GM23338 (cell line): ENCODE results near the gene FAM131A. TPM values are rescaled to one million over a fixed set of nuclear protein-coding genes. Genes with fewer than 3 reads are reported as not detected.

Experiments
- ATAC-seq: fragments of 200-7000 bp; cut with Tn5 transposase; 3 replicates; pipeline ENCODE4 v1.9.1; 2020
- DNase-seq: peaks from one replicate; pipeline ENCODE4 v3.0.0-alpha.2; 2015; ENCODE audit warnings: low spot score
- H2AFZ ChIP-seq: fragments of 200-600 bp; sonication (generic); 2 replicates; pipeline ENCODE4 v1.8.0; 2016; ENCODE audit warnings: antibody characterized with exemption, mild to moderate bottlenecking, moderate library complexity
- H3F3A ChIP-seq: fragments of 200-600 bp; sonication (generic); replicated peaks from 2 replicates; pipeline ENCODE4 v1.8.0; 2017; ENCODE audit warnings: antibody characterized with exemption, mixed run types, low read depth
- H3K27ac ChIP-seq: fragments of 200-600 bp; sonication (generic); 2 replicates; pipeline ENCODE4 v1.6.1; 2016; ENCODE audit warnings: low read depth
- H3K27me3 ChIP-seq: fragments of 200-600 bp; sonication (generic); 2 replicates; pipeline ENCODE4 v1.8.0; 2016; ENCODE audit warnings: mild to moderate bottlenecking, mixed run types, moderate library complexity; ENCODE audit not compliant: insufficient read depth
- H3K36me3 ChIP-seq: fragments of 200-600 bp; sonication (generic); 2 replicates; pipeline ENCODE4 v1.8.0; 2016; ENCODE audit warnings: mild to moderate bottlenecking; ENCODE audit not compliant: insufficient read depth
- H3K4me1 ChIP-seq: fragments of 200-600 bp; sonication (generic); 2 replicates; pipeline ENCODE4 v1.8.0; 2016; ENCODE audit warnings: mild to moderate bottlenecking, moderate library complexity; ENCODE audit not compliant: insufficient read depth
- H3K4me2 ChIP-seq: fragments of 200-600 bp; sonication (generic); 2 replicates; pipeline ENCODE4 v1.7.1; 2017; ENCODE audit warnings: mixed run types
- H3K4me3 ChIP-seq: fragments of 200-600 bp; sonication (generic); 2 replicates; pipeline ENCODE4 v1.6.1; 2016; ENCODE audit warnings: mixed run types
- H3K79me2 ChIP-seq: fragments of 200-600 bp; sonication (generic); replicated peaks from 2 replicates; pipeline ENCODE4 v1.8.0; 2017; ENCODE audit warnings: mild to moderate bottlenecking; ENCODE audit not compliant: insufficient read depth
- H3K9me2 ChIP-seq: fragments of 200-600 bp; sonication (generic); 2 replicates; pipeline ENCODE4 v1.8.0; 2017; ENCODE audit not compliant: insufficient read depth
- H4K20me1 ChIP-seq: fragments of 200-600 bp; sonication (generic); replicated peaks from 2 replicates; pipeline ENCODE4 v1.8.0; 2017; ENCODE audit warnings: mild to moderate bottlenecking; ENCODE audit not compliant: insufficient read depth
- H3K27ac Mint-ChIP-seq: 2 replicates; pipeline ENCODE4 v1.8.0; 2020; ENCODE audit warnings: inconsistent platforms, mild to moderate bottlenecking, moderate library complexity, mixed read lengths
- H3K27me3 Mint-ChIP-seq: 3 replicates; pipeline ENCODE4 v1.8.0; 2022; ENCODE audit warnings: low read depth, mild to moderate bottlenecking, moderate library complexity, mixed read lengths, inconsistent platforms; ENCODE audit not compliant: insufficient read depth, poor library complexity
- H3K36me3 Mint-ChIP-seq: 3 replicates; pipeline ENCODE4 v1.8.0; 2021; ENCODE audit warnings: low read depth, mild to moderate bottlenecking, inconsistent platforms, moderate library complexity, mixed read lengths
- H3K4me1 Mint-ChIP-seq: 3 replicates; pipeline ENCODE4 v1.8.0; 2020; ENCODE audit warnings: mild to moderate bottlenecking, inconsistent platforms, mixed read lengths
- H3K4me3 Mint-ChIP-seq: 3 replicates; pipeline ENCODE4 v1.8.0; 2021; ENCODE audit warnings: moderate library complexity, mild to moderate bottlenecking, inconsistent platforms, mixed read lengths
- H3K9me3 Mint-ChIP-seq: 3 replicates; pipeline ENCODE4 v1.8.0; 2020; ENCODE audit warnings: moderate library complexity, mild to moderate bottlenecking, inconsistent platforms, mixed read lengths
- CREB1 ChIP-seq: fragments of 250-450 bp; sonication (Bioruptor Pico); IDR thresholded peaks from 2 replicates; pipeline ENCODE4 v1.5.0; 2020; ENCODE audit warnings: low read depth, mild to moderate bottlenecking, moderate library complexity
- ETS1 ChIP-seq: IDR thresholded peaks from 2 replicates; pipeline ENCODE4 v1.6.1; 2016; ENCODE audit warnings: antibody characterized with exemption
- EZH2 ChIP-seq: fragments of 200-600 bp; sonication (generic); IDR thresholded peaks from one replicate; pipeline ENCODE4 v1.8.0; 2017; ENCODE audit warnings: antibody characterized with exemption, mild to moderate bottlenecking, low read depth; ENCODE audit not compliant: unreplicated experiment
- JUNB ChIP-seq: IDR thresholded peaks from one replicate; pipeline ENCODE4 v1.6.1; 2016; ENCODE audit warnings: antibody characterized with exemption; ENCODE audit not compliant: unreplicated experiment
- NANOG ChIP-seq: IDR thresholded peaks from 2 replicates; pipeline ENCODE4 v1.6.1; 2016; ENCODE audit warnings: antibody characterized with exemption, borderline replicate concordance
- POLR2AphosphoS5 ChIP-seq: IDR thresholded peaks from 2 replicates; pipeline ENCODE4 v1.6.1; 2016; ENCODE audit warnings: antibody characterized with exemption, low read depth
- REST ChIP-seq: IDR thresholded peaks from one replicate; pipeline ENCODE4 v1.6.1; 2018; ENCODE audit warnings: antibody characterized with exemption; ENCODE audit not compliant: unreplicated experiment
- ZNF114 ChIP-seq: fragments of 250-450 bp; sonication (Bioruptor Pico); IDR thresholded peaks from 2 replicates; pipeline ENCODE4 v1.5.0; 2020; ENCODE audit warnings: mild to moderate bottlenecking, moderate library complexity
- ZNF331 ChIP-seq: fragments of 250-450 bp; sonication (Bioruptor Pico); IDR thresholded peaks from 2 replicates; pipeline ENCODE4 v1.5.0; 2020; ENCODE audit warnings: low read depth, mild to moderate bottlenecking, moderate library complexity
- ZNF462 ChIP-seq: fragments of 250-450 bp; sonication (Bioruptor Pico); IDR thresholded peaks from 2 replicates; pipeline ENCODE4 v1.5.0; 2020; ENCODE audit warnings: mild to moderate bottlenecking, moderate library complexity
- polyA plus RNA-seq: library from polyadenylated mRNA; unstranded; fragments of >200 nt; fragmentation: Nextera tagmentation; extraction: Ambion mirVana; gene quantifications from 2 replicates; pipeline ENCODE4 v1.2.1, GENCODE V29; 2016
- total RNA-seq: library from RNA; depleted of rRNA; stranded (reverse); fragments of >200 nt; shearing (Covaris generic); gene quantifications from 2 replicates; pipeline ENCODE4 v1.2.3, GENCODE V29; 2014

Gene FAM131A
- total and polyA plus RNA-seq, 2 experiments from 2014 or later, result 6.7 to 31.8 TPM

- H4K20me1 ChIP-seq, result peaks cover 7% of the 10 kb centered on the region; the same call in 1 of the 2 replicates
- no peaks in the 10 kb centered on the region for H3K27me3 ChIP-seq
- no peaks in the 10 kb centered on the region for H3K9me2 ChIP-seq
- H3K4me1 Mint-ChIP-seq, result peaks cover 22% of the 10 kb centered on the region
- peaks cover 8% of the 10 kb centered on the region for H3K27me3 Mint-ChIP-seq
- TF ChIP-seq ZNF462 (CRISPR knock-in tag), result no peak
- TF ChIP-seq ZNF114 (CRISPR knock-in tag), result no peak
- TF ChIP-seq REST, result no peak
- no peak for TF ChIP-seq ZNF331 (CRISPR knock-in tag)
- no peak for TF ChIP-seq EZH2
- no peak for TF ChIP-seq NANOG
- no peak for TF ChIP-seq JUNB
- TF ChIP-seq CREB1 (CRISPR knock-in tag), result no peak
- no peak for TF ChIP-seq POLR2AphosphoS5
- no peak for TF ChIP-seq ETS1
- no peaks in the 10 kb centered on the region for H3K36me3 ChIP-seq
- H2AFZ ChIP-seq, result no peak overlapping the region
- DNase-seq, result no peak
- ATAC-seq, result no peak
- H3K36me3 Mint-ChIP-seq, result peaks cover 25% of the 10 kb centered on the region
- peak overlapping the region; percentile 59; the same call in 1 of the 2 replicates for H3K27ac ChIP-seq
- no peaks in the 10 kb centered on the region for H3F3A ChIP-seq
- no peaks in the 10 kb centered on the region for H3K9me3 Mint-ChIP-seq
- no peak overlapping the region for H3K4me3 ChIP-seq
- no peak overlapping the region for H3K4me2 ChIP-seq
- H3K27ac Mint-ChIP-seq, result peak overlapping the region; percentile 72; the same call in 1 of the 2 replicates
- H3K4me1 ChIP-seq, result peaks cover 10% of the 10 kb centered on the region; the same call in 1 of the 2 replicates
- no peaks in the 10 kb centered on the region for H3K79me2 ChIP-seq
- no peak overlapping the region for H3K4me3 Mint-ChIP-seq
Observed at GRCh38 chr3:184347321-184348056, 10.1 kb downstream of the FAM131A start.
